ENCODE measurements around the gene DTD1.

Gene DTD1

DNA sequence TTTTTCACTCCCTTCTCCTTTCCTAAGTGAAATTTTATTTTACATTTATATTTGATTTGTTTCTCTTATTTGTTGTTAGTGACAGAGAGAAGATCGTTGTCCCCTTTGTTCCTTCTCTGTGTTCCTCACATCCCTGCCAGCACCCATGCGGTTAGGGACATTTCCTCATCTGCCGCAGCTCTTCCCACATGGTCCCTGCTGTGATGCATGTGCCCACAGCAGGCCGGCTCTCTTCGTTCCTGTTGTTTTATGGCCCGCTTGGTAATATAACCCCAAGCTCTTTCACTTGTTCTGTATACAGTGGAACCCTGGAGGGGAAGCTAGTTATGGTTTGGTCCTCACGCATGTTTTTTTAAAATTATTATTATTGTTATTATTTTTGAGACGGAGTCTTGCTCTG lies 23.6 kb downstream of the DTD1 start:
- no peak overlapping the region for H3K27ac ChIP-seq (ENCODE audit: extremely low read depth, low read depth, low read length)
- ChIA-PET CTCF (no interaction called here), POLR2A (no interaction called here)
- no peaks in the 10 kb centered on the region for H3K9me3 ChIP-seq (ENCODE audit: control insufficient read depth, insufficient read depth, low read depth, low read length)
- H3K36me3 ChIP-seq (ENCODE audit: control insufficient read depth in 2 of 2, insufficient read depth in 1 of 2, low read length in 2 of 2): no peaks in the 10 kb centered on the region; a peak in 1 of 3 replicates
- H3K4me1 ChIP-seq (ENCODE audit: control insufficient read depth, insufficient read depth, low read length): no peaks in the 10 kb centered on the region
- H3K4me3 ChIP-seq (ENCODE audit: low read depth, low read length): no peak overlapping the region
- TF ChIP-seq ZNF792 (tag by site-specific recombination; IDR thresholded peaks at IDR 0.05) (0 out of 2 replicates have a peak, but pooled peaks have one; percentile 48), ZNF585B (tag by site-specific recombination; IDR thresholded peaks at IDR 0.05) (no peak), ZNF596 (tag by site-specific recombination; IDR thresholded peaks at IDR 0.05) (0 out of 2 replicates have a peak, but pooled peaks have one; percentile 59), MZF1 (tag by site-specific recombination; IDR thresholded peaks at IDR 0.05; ENCODE audit: borderline replicate concordance) (0 out of 2 replicates have a peak, but pooled peaks have one; percentile 26), ZNF561 (tag by site-specific recombination; IDR thresholded peaks at IDR 0.05; ENCODE audit: borderline replicate concordance) (peak; percentile 90), ZFHX2 (tag by site-specific recombination; conservative IDR thresholded peaks at IDR 0.05) (peak; percentile 53), WT1 (tag by site-specific recombination; IDR thresholded peaks at IDR 0.05) (no peak), ZEB2 (tag by site-specific recombination; IDR thresholded peaks at IDR 0.05) (peak; percentile 74), ZBTB8A (tag by site-specific recombination; IDR thresholded peaks at IDR 0.05) (peak; percentile 74), ZNF223 (tag by site-specific recombination; IDR thresholded peaks at IDR 0.05) (no peak), ZNF202 (tag by site-specific recombination; IDR thresholded peaks at IDR 0.05; ENCODE audit: borderline replicate concordance) (no peak), ZBTB17 (tag by site-specific recombination; IDR thresholded peaks at IDR 0.05) (peak; percentile 71), SCRT1 (tag by site-specific recombination; IDR thresholded peaks at IDR 0.05; ENCODE audit: borderline replicate concordance) (peak; percentile 42; the same call in 1 of the 2 replicates), ZNF600 (tag by site-specific recombination; IDR thresholded peaks at IDR 0.05) (peak; percentile 92), ZNF335 (tag by site-specific recombination; conservative IDR thresholded peaks at IDR 0.05) (peak; percentile 64), ZNF324 (tag by site-specific recombination; IDR thresholded peaks at IDR 0.05) (no peak), ZNF391 (tag by site-specific recombination; IDR thresholded peaks at IDR 0.05; ENCODE audit: borderline replicate concordance, low read depth) (no peak), GFI1B (tag by site-specific recombination; IDR thresholded peaks at IDR 0.05) (no peak), ZIC2 (tag by site-specific recombination; IDR thresholded peaks at IDR 0.05) (peak; percentile 100), ZNF16 (tag by site-specific recombination; IDR thresholded peaks at IDR 0.05; ENCODE audit: low read depth) (no peak), FEZF1 (tag by site-specific recombination; IDR thresholded peaks at IDR 0.05) (peak; percentile 71), EGR2 (tag by site-specific recombination; IDR thresholded peaks at IDR 0.05; ENCODE audit: low read depth) (0 out of 2 replicates have a peak, but pooled peaks have one; percentile 13), ZNF394 (tag by site-specific recombination; IDR thresholded peaks at IDR 0.05; ENCODE audit: borderline replicate concordance) (no peak), ZNF664 (tag by site-specific recombination; IDR thresholded peaks at IDR 0.05) (peak; percentile 39; the same call in 1 of the 2 replicates), ZNF24 (tag by site-specific recombination; IDR thresholded peaks at IDR 0.05) (peak; percentile 91), ZNF837 (tag by site-specific recombination; IDR thresholded peaks at IDR 0.05) (no peak), IKZF3 (tag by site-specific recombination; IDR thresholded peaks at IDR 0.05) (peak; percentile 98), ZBTB48 (tag by site-specific recombination; IDR thresholded peaks at IDR 0.05) (peak; percentile 81; the same call in 1 of the 2 replicates), MEIS1 (CRISPR knock-in tag; IDR thresholded peaks at IDR 0.05; ENCODE audit: borderline replicate concordance) (no peak)
- TF ChIP-seq, protein P1, sequence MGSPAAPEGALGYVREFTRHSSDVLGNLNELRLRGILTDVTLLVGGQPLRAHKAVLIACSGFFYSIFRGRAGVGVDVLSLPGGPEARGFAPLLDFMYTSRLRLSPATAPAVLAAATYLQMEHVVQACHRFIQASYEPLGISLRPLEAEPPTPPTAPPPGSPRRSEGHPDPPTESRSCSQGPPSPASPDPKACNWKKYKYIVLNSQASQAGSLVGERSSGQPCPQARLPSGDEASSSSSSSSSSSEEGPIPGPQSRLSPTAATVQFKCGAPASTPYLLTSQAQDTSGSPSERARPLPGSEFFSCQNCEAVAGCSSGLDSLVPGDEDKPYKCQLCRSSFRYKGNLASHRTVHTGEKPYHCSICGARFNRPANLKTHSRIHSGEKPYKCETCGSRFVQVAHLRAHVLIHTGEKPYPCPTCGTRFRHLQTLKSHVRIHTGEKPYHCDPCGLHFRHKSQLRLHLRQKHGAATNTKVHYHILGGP (tag by site-specific recombination; IDR thresholded peaks at IDR 0.05): no peak
- TF ChIP-seq, protein P2, sequence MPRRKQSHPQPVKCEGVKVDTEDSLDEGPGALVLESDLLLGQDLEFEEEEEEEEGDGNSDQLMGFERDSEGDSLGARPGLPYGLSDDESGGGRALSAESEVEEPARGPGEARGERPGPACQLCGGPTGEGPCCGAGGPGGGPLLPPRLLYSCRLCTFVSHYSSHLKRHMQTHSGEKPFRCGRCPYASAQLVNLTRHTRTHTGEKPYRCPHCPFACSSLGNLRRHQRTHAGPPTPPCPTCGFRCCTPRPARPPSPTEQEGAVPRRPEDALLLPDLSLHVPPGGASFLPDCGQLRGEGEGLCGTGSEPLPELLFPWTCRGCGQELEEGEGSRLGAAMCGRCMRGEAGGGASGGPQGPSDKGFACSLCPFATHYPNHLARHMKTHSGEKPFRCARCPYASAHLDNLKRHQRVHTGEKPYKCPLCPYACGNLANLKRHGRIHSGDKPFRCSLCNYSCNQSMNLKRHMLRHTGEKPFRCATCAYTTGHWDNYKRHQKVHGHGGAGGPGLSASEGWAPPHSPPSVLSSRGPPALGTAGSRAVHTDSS (tag by site-specific recombination; IDR thresholded peaks at IDR 0.05): no peak
- TF ChIP-seq, protein P3, sequence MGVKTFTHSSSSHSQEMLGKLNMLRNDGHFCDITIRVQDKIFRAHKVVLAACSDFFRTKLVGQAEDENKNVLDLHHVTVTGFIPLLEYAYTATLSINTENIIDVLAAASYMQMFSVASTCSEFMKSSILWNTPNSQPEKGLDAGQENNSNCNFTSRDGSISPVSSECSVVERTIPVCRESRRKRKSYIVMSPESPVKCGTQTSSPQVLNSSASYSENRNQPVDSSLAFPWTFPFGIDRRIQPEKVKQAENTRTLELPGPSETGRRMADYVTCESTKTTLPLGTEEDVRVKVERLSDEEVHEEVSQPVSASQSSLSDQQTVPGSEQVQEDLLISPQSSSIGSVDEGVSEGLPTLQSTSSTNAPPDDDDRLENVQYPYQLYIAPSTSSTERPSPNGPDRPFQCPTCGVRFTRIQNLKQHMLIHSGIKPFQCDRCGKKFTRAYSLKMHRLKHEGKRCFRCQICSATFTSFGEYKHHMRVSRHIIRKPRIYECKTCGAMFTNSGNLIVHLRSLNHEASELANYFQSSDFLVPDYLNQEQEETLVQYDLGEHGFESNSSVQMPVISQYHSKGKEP (tag by site-specific recombination; IDR thresholded peaks at IDR 0.05): peak; percentile 88
- TF ChIP-seq, protein P4, sequence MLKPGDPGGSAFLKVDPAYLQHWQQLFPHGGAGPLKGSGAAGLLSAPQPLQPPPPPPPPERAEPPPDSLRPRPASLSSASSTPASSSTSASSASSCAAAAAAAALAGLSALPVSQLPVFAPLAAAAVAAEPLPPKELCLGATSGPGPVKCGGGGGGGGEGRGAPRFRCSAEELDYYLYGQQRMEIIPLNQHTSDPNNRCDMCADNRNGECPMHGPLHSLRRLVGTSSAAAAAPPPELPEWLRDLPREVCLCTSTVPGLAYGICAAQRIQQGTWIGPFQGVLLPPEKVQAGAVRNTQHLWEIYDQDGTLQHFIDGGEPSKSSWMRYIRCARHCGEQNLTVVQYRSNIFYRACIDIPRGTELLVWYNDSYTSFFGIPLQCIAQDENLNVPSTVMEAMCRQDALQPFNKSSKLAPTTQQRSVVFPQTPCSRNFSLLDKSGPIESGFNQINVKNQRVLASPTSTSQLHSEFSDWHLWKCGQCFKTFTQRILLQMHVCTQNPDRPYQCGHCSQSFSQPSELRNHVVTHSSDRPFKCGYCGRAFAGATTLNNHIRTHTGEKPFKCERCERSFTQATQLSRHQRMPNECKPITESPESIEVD (tag by site-specific recombination; IDR thresholded peaks at IDR 0.05): peak; percentile 52

Measured in HEK293 (cell line).